Stimulated activated CD8-positive, alpha-beta memory T cell treated with anti-CD3 and anti-CD28 coated beads, Interleukin-4, amount 100 ng/mL, for 48 hours (primary cell): Measurements from ENCODE around the gene TNXB.
"Not testable (repeated sequence)": the region's sequence is repeated elsewhere in the genome, so short reads cannot be mapped to it uniquely, and the experiment has no call there.

Source experiments
- DNase-seq: peaks from one replicate; pipeline ENCODE4 v3.0.0-alpha.2; 2020

Gene TNXB

GRCh38 chr6:32084780-32085179, 24.4 kb downstream of the TNXB start:
- no peak for DNase-seq

GRCh38 chr6:32083812-32084768, 25.0 kb downstream of the TNXB start:
- DNase-seq, result no peak

- no peak for DNase-seq
Observed at GRCh38 chr6:32082935-32083334, 26.2 kb downstream of the TNXB start.

- DNase-seq, result no peak
Observed at GRCh38 chr6:32082478-32082877, 26.7 kb downstream of the TNXB start.

GRCh38 chr6:32081168-32081990, 27.8 kb downstream of the TNXB start:
- DNase-seq, result no peak

GRCh38 chr6:32079566-32080290, 29.4 kb downstream of the TNXB start:
- DNase-seq, result no peak

GRCh38 chr6:32076321-32076809, 32.8 kb downstream of the TNXB start:
- DNase-seq, result no peak

- no peak for DNase-seq
Observed at GRCh38 chr6:32075781-32076180, 33.4 kb downstream of the TNXB start.

GRCh38 chr6:32074996-32075532, 34.1 kb downstream of the TNXB start:
- no peak for DNase-seq

- DNase-seq, result no peak
Observed at GRCh38 chr6:32073613-32074012, 35.5 kb downstream of the TNXB start.

- no peak for DNase-seq
Observed at GRCh38 chr6:32073101-32073500, 36.0 kb downstream of the TNXB start.

GRCh38 chr6:32070814-32071543, 38.2 kb downstream of the TNXB start:
- no peak for DNase-seq

- no peak for DNase-seq
Observed at GRCh38 chr6:32069878-32070515, 39.1 kb downstream of the TNXB start.

GRCh38 chr6:32069460-32069859, 39.7 kb downstream of the TNXB start:
- no peak for DNase-seq

- no peak for DNase-seq
Observed at GRCh38 chr6:32068867-32069266, 40.3 kb downstream of the TNXB start.

- DNase-seq, result not testable (repeated sequence)
Observed at GRCh38 chr6:32068315-32068714, 40.8 kb downstream of the TNXB start.

- not testable (repeated sequence) for DNase-seq
Observed at GRCh38 chr6:32067521-32067920, 41.6 kb downstream of the TNXB start.

- DNase-seq, result no peak
Observed at GRCh38 chr6:32064706-32065105, 44.4 kb downstream of the TNXB start.

- no peak for DNase-seq
Observed at GRCh38 chr6:32060966-32061655, 48.0 kb downstream of the TNXB start.

GRCh38 chr6:32058511-32058963, 50.6 kb downstream of the TNXB start:
- no peak for DNase-seq

GRCh38 chr6:32057966-32058365, 51.2 kb downstream of the TNXB start:
- DNase-seq, result no peak
